GM10266 (cell line): ENCODE measurements around the gene TEAD1.

Source experiments
- DNase-seq: peaks from one replicate; pipeline ENCODE4 v3.0.0; 2012; ENCODE audit errors: extremely low spot score
- CTCF ChIP-seq: IDR thresholded peaks from 2 replicates; pipeline ENCODE4 v1.5.1; 2012; ENCODE audit warnings: mild to moderate bottlenecking, low read depth; ENCODE audit not compliant: control insufficient read depth, insufficient read depth; ENCODE audit errors: missing control alignments

Gene TEAD1

GRCh38 chr11:12845739-12846358 lies 171.6 kb downstream of the TEAD1 start:
- TF ChIP-seq CTCF, result no peak
- no peak for DNase-seq

- DNase-seq, result no peak
These were observed 172.8 kb downstream of the TEAD1 start for GRCh38 chr11:12846786-12847615.

GRCh38 chr11:12848413-12848812 lies 174.2 kb downstream of the TEAD1 start:
- no peak for DNase-seq
- no peak for TF ChIP-seq CTCF

More at GRCh38 chr11:12846786-12847615, 172.8 kb downstream of the TEAD1 start:
- TF ChIP-seq CTCF, result no peak

GRCh38 chr11:12853325-12853651 lies 179.1 kb downstream of the TEAD1 start:
- no peak for TF ChIP-seq CTCF
- no peak for DNase-seq

- no peak for TF ChIP-seq CTCF
- no peak for DNase-seq
These were observed 179.6 kb downstream of the TEAD1 start for GRCh38 chr11:12853652-12854296.

GRCh38 chr11:12854297-12854661 lies 180.1 kb downstream of the TEAD1 start:
- no peak for DNase-seq
- no peak for TF ChIP-seq CTCF

- no peak for DNase-seq
- TF ChIP-seq CTCF, result no peak
These were observed 180.6 kb downstream of the TEAD1 start for GRCh38 chr11:12854829-12855228.
